Activated CD4-positive, alpha-beta memory T cell treated with anti-CD3 and anti-CD28 coated beads for 36 hours (primary cell): ENCODE results near the gene PDCD1LG2. TPM values are rescaled to one million over a fixed set of nuclear protein-coding genes. Genes with fewer than 3 reads are reported as not detected.

Experiments
- CTCF ChIA-PET: fragments of 350-600 bp; sonication (Branson Sonifier 250); formaldehyde crosslinking; loops from one replicate; lab custom pipeline; 2021; ENCODE audit warnings: antibody characterized with exemption, inconsistent platforms; lab: Charles Lee
- POLR2A ChIA-PET: fragments of 350-600 bp; sonication (Branson Sonifier 250); formaldehyde crosslinking; loops from one replicate; lab custom pipeline; 2021; ENCODE audit warnings: antibody characterized with exemption; lab: Charles Lee
- DNase-seq: peaks from one replicate; pipeline ENCODE4 v3.0.0-alpha.2; 2020
- H3K27ac Mint-ChIP-seq: one replicate; pipeline ENCODE4 v1.8.0; 2021; ENCODE audit warnings: mixed read lengths
- H3K27me3 Mint-ChIP-seq: one replicate; pipeline ENCODE4 v1.8.0; 2021; ENCODE audit warnings: mixed read lengths
- H3K36me3 Mint-ChIP-seq: one replicate; pipeline ENCODE4 v1.8.0; 2021; ENCODE audit warnings: mixed read lengths
- H3K4me1 Mint-ChIP-seq: one replicate; pipeline ENCODE4 v1.8.0; 2021; ENCODE audit warnings: low read depth, mixed read lengths
- H3K4me3 Mint-ChIP-seq: one replicate; pipeline ENCODE4 v1.8.0; 2021; ENCODE audit warnings: mild to moderate bottlenecking, mixed read lengths
- H3K9me3 Mint-ChIP-seq: one replicate; pipeline ENCODE4 v1.8.0; 2021; ENCODE audit warnings: mixed read lengths
- intact Hi-C: fragments of 100-400 bp; cut with micrococcal nuclease; formaldehyde crosslinking; loops from one replicate; pipeline ENCODE4 v1.15.1; 2023
- total RNA-seq, 2 experiments: library from RNA; stranded (reverse); gene quantifications; one replicate each; pipeline ENCODE4 v1.2.3, GENCODE V29; 2021

The PDCD1LG2 gene
- total RNA-seq, 2 experiments from 2014 or later = 0.73 to 0.83 TPM

DNA sequence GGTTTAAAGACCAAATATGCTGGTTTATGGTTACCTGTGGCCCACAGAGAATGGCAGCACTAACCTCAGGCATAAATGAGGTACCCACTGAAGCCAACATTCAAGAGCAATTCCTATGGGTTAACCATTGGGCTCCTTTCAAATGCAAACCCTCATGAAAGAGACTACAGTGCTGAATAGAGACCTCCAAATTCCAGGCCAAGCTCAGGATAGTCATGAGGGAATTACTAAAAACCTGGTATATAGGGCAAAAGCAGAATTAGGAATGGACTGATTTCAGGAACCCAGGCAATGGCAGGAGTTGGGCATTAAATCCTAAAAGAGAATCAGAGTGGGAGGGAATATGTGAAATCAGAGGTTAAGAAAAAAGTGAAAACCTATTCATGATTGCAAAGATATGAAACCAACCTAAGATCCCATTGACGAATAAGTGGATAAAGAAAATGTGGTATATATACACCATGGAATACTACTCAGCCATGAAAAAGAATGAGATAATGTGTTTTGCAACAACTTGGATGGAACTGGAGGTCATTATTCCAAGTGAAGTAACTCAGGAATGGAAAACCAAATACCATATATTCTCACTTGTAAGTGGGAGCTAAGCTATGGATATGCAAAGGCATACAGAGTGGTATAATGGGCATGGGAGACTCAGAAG, 51.6 kb downstream of the PDCD1LG2 start:
- Mint-ChIP-seq H3K4me3 (no peak overlapping the region), H3K9me3 (peaks cover 6% of the 10 kb centered on the region), H3K27ac (no peak overlapping the region), H3K27me3 (no peaks in the 10 kb centered on the region), H3K36me3 (peaks cover 9% of the 10 kb centered on the region), H3K4me1 (peaks cover 50% of the 10 kb centered on the region)
- intact Hi-C loops = no loop called here
- POLR2A ChIA-PET = no interaction called here
- CTCF ChIA-PET = no interaction called here
- DNase-seq = no peak

DNA sequence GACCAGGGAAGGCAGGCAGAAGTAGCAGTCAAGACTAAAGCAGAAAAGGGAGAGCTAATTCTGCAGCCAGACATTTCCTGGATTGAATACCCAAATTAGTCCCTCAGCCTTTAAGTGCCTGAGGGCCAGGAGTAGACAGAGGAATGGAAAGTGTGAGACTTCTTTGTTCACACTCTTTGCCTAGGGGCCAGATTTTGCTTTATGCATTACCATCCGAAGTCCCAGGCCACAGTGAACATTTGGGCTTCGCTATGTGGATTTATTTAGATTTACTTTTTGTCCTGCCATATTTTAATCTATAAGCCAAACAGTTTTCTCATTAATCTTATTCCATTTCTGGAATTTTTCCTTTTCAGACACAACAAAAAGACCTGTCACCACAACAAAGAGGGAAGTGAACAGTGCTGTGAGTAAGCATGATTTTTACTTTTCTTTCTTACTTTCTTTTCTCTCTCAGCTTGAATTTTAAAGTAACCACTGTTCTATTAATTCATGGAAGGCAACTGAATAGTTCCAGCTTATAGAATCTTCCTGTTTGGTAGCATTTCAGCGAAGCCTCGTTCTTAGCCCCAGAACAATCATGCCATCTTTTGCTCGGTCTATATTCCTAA, 52.6 kb downstream of the PDCD1LG2 start:
- Mint-ChIP-seq H3K27me3 (no peaks in the 10 kb centered on the region), H3K27ac (no peak overlapping the region), H3K9me3 (peaks cover 6% of the 10 kb centered on the region), H3K4me3 (no peak overlapping the region), H3K36me3 (peaks cover 9% of the 10 kb centered on the region), H3K4me1 (peaks cover 40% of the 10 kb centered on the region)
- intact Hi-C loops = no loop called here
- DNase-seq = no peak
- ChIA-PET POLR2A (no interaction called here), CTCF (interaction anchor here (1.6 kb wide), 1 partner anchor 377 kb away, joined by 5 read pairs; no protein-coding TSS in a partner anchor)

GRCh38 chr9:5563417-5563815, 53.1 kb downstream of the PDCD1LG2 start:
- peaks cover 9% of the 10 kb centered on the region for H3K36me3 Mint-ChIP-seq
- peaks cover 36% of the 10 kb centered on the region for H3K4me1 Mint-ChIP-seq
- peaks cover 6% of the 10 kb centered on the region for H3K9me3 Mint-ChIP-seq
- ChIA-PET POLR2A (no interaction called here), CTCF (interaction anchor here (1.6 kb wide), 1 partner anchor 377 kb away, joined by 5 read pairs; no protein-coding TSS in a partner anchor)
- no peak for DNase-seq
- no peak overlapping the region for H3K27ac Mint-ChIP-seq
- intact Hi-C loops = no loop called here
- H3K4me3 Mint-ChIP-seq = no peak overlapping the region
- H3K27me3 Mint-ChIP-seq = no peaks in the 10 kb centered on the region

GRCh38 chr9:5563886-5564285, 53.6 kb downstream of the PDCD1LG2 start:
- no peak overlapping the region for H3K27ac Mint-ChIP-seq
- H3K4me3 Mint-ChIP-seq = no peak overlapping the region
- H3K9me3 Mint-ChIP-seq = peaks cover 6% of the 10 kb centered on the region
- CTCF ChIA-PET = interaction anchor here (1.6 kb wide), 1 partner anchor 377 kb away, joined by 5 read pairs; no protein-coding TSS in a partner anchor
- POLR2A ChIA-PET = no interaction called here
- peaks cover 36% of the 10 kb centered on the region for H3K4me1 Mint-ChIP-seq
- peaks cover 9% of the 10 kb centered on the region for H3K36me3 Mint-ChIP-seq
- DNase-seq = no peak
- no peaks in the 10 kb centered on the region for H3K27me3 Mint-ChIP-seq
- intact Hi-C loops = no loop called here

DNA sequence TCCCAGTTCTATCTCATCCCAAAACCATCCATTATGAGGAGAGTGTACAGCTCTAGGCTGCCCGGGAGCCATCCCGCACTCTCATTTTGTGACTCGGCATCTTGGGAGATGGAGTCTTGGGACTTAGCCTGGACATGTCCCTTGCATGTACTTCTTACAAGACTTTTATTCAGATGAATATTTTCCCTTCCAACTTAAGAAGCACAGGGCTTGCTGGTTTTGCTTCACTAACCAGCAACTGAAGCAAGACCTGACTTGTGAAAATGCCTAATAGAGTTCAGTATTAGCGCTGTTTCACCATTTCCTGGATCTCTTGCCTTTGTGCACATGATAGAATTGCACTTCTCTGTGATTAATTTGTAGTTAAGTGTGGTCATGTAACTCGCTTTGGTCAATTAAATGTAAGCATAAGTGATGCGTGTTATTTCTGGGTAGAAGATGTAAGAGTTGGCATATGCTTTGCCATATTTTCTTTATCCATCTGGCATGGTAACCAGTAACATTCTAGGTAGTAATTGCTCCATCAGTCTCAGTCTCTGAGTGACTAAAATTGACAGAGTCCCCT, 55.8 kb downstream of the PDCD1LG2 start:
- intact Hi-C loops = no loop called here
- Mint-ChIP-seq H3K27me3 (no peaks in the 10 kb centered on the region), H3K9me3 (peaks cover 6% of the 10 kb centered on the region), H3K27ac (no peak overlapping the region), H3K36me3 (peaks cover 3% of the 10 kb centered on the region), H3K4me3 (no peak overlapping the region), H3K4me1 (peaks cover 35% of the 10 kb centered on the region)
- no peak for DNase-seq
- POLR2A ChIA-PET = no interaction called here
- CTCF ChIA-PET = interaction anchor here (0.6 kb wide), 1 partner anchor 45 kb away, joined by 3 read pairs; no protein-coding TSS in a partner anchor

- H3K4me3 Mint-ChIP-seq = no peak overlapping the region
- no peaks in the 10 kb centered on the region for H3K27me3 Mint-ChIP-seq
- H3K36me3 Mint-ChIP-seq = peaks cover 3% of the 10 kb centered on the region
- DNase-seq = no peak
- intact Hi-C loops = no loop called here
- peaks cover 19% of the 10 kb centered on the region for H3K4me1 Mint-ChIP-seq
- POLR2A ChIA-PET = no interaction called here
- CTCF ChIA-PET = no interaction called here
- H3K9me3 Mint-ChIP-seq = no peaks in the 10 kb centered on the region
- H3K27ac Mint-ChIP-seq = no peak overlapping the region
Observed at GRCh38 chr9:5568868-5569267, 58.5 kb downstream of the PDCD1LG2 start.

GRCh38 chr9:5569409-5569808, 59.1 kb downstream of the PDCD1LG2 start:
- Mint-ChIP-seq H3K4me1 (peaks cover 17% of the 10 kb centered on the region), H3K9me3 (no peaks in the 10 kb centered on the region), H3K27ac (no peak overlapping the region), H3K27me3 (no peaks in the 10 kb centered on the region), H3K4me3 (no peak overlapping the region), H3K36me3 (peaks cover 3% of the 10 kb centered on the region)
- ChIA-PET CTCF (no interaction called here), POLR2A (no interaction called here)
- intact Hi-C loops = no loop called here
- DNase-seq = no peak

- Mint-ChIP-seq H3K4me3 (no peak overlapping the region), H3K4me1 (peaks cover 15% of the 10 kb centered on the region), H3K9me3 (no peaks in the 10 kb centered on the region), H3K27ac (no peak overlapping the region), H3K36me3 (no peaks in the 10 kb centered on the region), H3K27me3 (no peaks in the 10 kb centered on the region)
- intact Hi-C loops = no loop called here
- ChIA-PET POLR2A (no interaction called here), CTCF (interaction anchor here (1.0 kb wide), 1 partner anchor 20 kb away, joined by 3 read pairs; no protein-coding TSS in a partner anchor)
- no peak for DNase-seq
Observed at GRCh38 chr9:5569891-5570290, 59.6 kb downstream of the PDCD1LG2 start.

DNA sequence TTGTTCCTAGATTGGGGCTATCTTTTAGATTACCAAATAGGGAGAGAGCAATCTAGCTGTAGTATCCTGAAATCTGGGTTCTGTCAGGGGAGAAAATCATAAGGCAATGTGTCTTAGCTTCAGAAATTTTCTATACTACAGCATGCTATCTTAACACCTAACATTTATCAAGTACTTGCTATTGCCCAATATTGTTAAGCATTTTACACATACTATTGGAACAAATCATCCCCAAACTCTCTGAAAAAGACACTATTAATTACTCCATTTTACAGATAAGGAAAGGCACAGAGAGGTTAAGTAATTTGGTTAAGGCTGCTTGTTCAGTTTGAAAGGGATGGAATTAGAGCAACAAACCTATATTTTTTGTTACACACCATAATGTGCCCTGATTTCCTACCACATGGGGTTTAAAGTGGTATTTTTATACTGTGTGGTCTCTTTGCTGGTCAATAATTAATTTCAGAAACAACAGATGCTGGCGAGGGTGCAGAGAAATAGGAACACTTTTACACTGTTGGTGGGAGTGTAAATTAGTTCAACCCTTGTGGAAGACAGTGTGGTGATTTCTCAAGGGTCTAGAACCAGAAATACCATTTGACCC, 61.4 kb downstream of the PDCD1LG2 start:
- CTCF ChIA-PET = no interaction called here
- no peaks in the 10 kb centered on the region for H3K9me3 Mint-ChIP-seq
- DNase-seq = no peak

GRCh38 chr9:5574097-5574496, 63.8 kb downstream of the PDCD1LG2 start:
- Mint-ChIP-seq H3K9me3 (no peaks in the 10 kb centered on the region), H3K36me3 (peaks cover 2% of the 10 kb centered on the region), H3K4me3 (no peak overlapping the region), H3K4me1 (peaks cover 24% of the 10 kb centered on the region), H3K27ac (no peak overlapping the region), H3K27me3 (no peaks in the 10 kb centered on the region)
- ChIA-PET CTCF (no interaction called here), POLR2A (no interaction called here)
- intact Hi-C loops = no loop called here
- DNase-seq = no peak

More for the DNA sequence above, 61.4 kb downstream of the PDCD1LG2 start:
- Mint-ChIP-seq H3K36me3 (peaks cover 2% of the 10 kb centered on the region), H3K4me1 (peaks cover 15% of the 10 kb centered on the region), H3K27ac (no peak overlapping the region), H3K4me3 (no peak overlapping the region), H3K27me3 (no peaks in the 10 kb centered on the region)
- intact Hi-C loops = no loop called here
- POLR2A ChIA-PET = no interaction called here

DNA sequence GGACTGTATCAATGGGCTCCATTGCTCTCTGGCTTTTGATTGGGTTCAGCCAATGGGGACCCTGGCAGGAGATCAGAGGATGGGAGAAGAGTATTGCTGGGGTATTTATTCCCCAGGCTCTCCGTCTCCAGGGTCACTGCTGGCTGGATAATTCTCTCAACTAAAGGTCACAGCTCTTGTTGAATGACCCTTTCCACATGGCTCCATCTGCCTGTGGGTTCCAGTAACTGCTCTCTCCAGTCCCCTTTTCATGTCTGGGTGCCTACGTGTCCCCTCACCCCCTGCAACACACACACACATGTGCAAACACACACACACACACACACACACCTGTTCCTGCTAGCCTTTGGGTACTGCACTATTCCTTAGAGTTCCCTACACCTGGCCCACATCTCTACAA, 64.7 kb downstream of the PDCD1LG2 start:
- ChIA-PET POLR2A (no interaction called here), CTCF (no interaction called here)
- H3K4me3 Mint-ChIP-seq = no peak overlapping the region
- intact Hi-C loops = loop anchor here (5.0 kb wide), 1 partner anchor 33 kb away; no protein-coding TSS in a partner anchor
- H3K9me3 Mint-ChIP-seq = no peaks in the 10 kb centered on the region
- DNase-seq = no peak
- H3K4me1 Mint-ChIP-seq = peaks cover 23% of the 10 kb centered on the region
- H3K27ac Mint-ChIP-seq = no peak overlapping the region
- H3K36me3 Mint-ChIP-seq = peaks cover 2% of the 10 kb centered on the region
- no peaks in the 10 kb centered on the region for H3K27me3 Mint-ChIP-seq

- no peak for DNase-seq
- Mint-ChIP-seq H3K9me3 (peaks cover 4% of the 10 kb centered on the region), H3K4me3 (no peak overlapping the region), H3K27me3 (no peaks in the 10 kb centered on the region), H3K27ac (no peak overlapping the region), H3K4me1 (peaks cover 36% of the 10 kb centered on the region), H3K36me3 (peaks cover 2% of the 10 kb centered on the region)
- intact Hi-C loops = loop anchor here (5.0 kb wide), 1 partner anchor 35 kb away; no protein-coding TSS in a partner anchor
- CTCF ChIA-PET = no interaction called here
- POLR2A ChIA-PET = no interaction called here
Observed at GRCh38 chr9:5577225-5577624, 66.9 kb downstream of the PDCD1LG2 start.
